HepG2 (cell line): ENCODE results near the gene ACOXL. TPM values are rescaled to one million over a fixed set of nuclear protein-coding genes. Genes with fewer than 3 reads are reported as not detected.
A peak's percentile ranks its signal among the peaks of the same experiment; 100 is the strongest.

Experiments used
- ARNT2 ChIP-seq: sonication (generic); formaldehyde crosslinking; IDR thresholded peaks from 2 replicates; pipeline ENCODE4 v1.8.0; 2022; ENCODE audit warnings: mild to moderate bottlenecking, low read depth, missing genetic modification reagents, moderate library complexity
- CC2D1A ChIP-seq: sonication (generic); formaldehyde crosslinking; IDR thresholded peaks from 2 replicates; pipeline ENCODE4 v1.8.1; 2023; ENCODE audit warnings: mild to moderate bottlenecking, missing genetic modification reagents
- IKZF5 ChIP-seq: IDR thresholded peaks from 2 replicates; pipeline ENCODE4 v1.6.1; 2018; ENCODE audit warnings: missing genetic modification reagents, mild to moderate bottlenecking, missing compliant biosample characterization
- NCOA2 ChIP-seq: sonication (generic); formaldehyde crosslinking; IDR thresholded peaks from 2 replicates; pipeline ENCODE4 v1.8.0; 2022; ENCODE audit warnings: inconsistent platforms
- NFATC3 ChIP-seq: sonication (generic); formaldehyde crosslinking; IDR thresholded peaks from 2 replicates; pipeline ENCODE4 v1.5.1; 2020; ENCODE audit warnings: mild to moderate bottlenecking, missing genetic modification reagents
- PRMT3 ChIP-seq: sonication (generic); formaldehyde crosslinking; IDR thresholded peaks from 2 replicates; pipeline ENCODE4 v1.8.1; 2022; ENCODE audit warnings: low read depth, mild to moderate bottlenecking, moderate library complexity, missing genetic modification reagents, borderline replicate concordance
- SMC3 ChIP-seq: IDR thresholded peaks from 2 replicates; pipeline ENCODE4 v1.6.1; 2011; ENCODE audit warnings: low read length, improper control_type of control experiment
- SNAPC4 ChIP-seq: sonication (generic); formaldehyde crosslinking; IDR thresholded peaks from 2 replicates; pipeline ENCODE4 v1.4.0; 2020; ENCODE audit warnings: mild to moderate bottlenecking, missing genetic modification reagents
- SOX6 ChIP-seq, 2 experiments: fragments of 450-650 bp in 1 of 2; sonication (generic) in 1 of 2; formaldehyde crosslinking in 1 of 2; IDR thresholded peaks; 2 replicates each; pipeline versions ENCODE4 v1.4.0 to v1.6.1; 2017 to 2020; ENCODE audit warnings: antibody characterized with exemption in 1 of 2, mild to moderate bottlenecking in 1 of 2, missing genetic modification reagents in 1 of 2
- ZBTB8A ChIP-seq: sonication (generic); formaldehyde crosslinking; IDR thresholded peaks from 2 replicates; pipeline ENCODE4 v1.4.0; 2020; ENCODE audit warnings: mild to moderate bottlenecking, low read depth, missing genetic modification reagents, borderline replicate concordance
- ZNF296 ChIP-seq: sonication (generic); formaldehyde crosslinking; conservative IDR thresholded peaks from 2 replicates; pipeline ENCODE4 v1.5.0; 2020; ENCODE audit warnings: mild to moderate bottlenecking, missing genetic modification reagents
- ZNF30 ChIP-seq: sonication (generic); formaldehyde crosslinking; IDR thresholded peaks from 2 replicates; pipeline ENCODE4 v1.5.0; 2020; ENCODE audit warnings: mild to moderate bottlenecking, missing genetic modification reagents
- ZNF317 ChIP-seq: sonication (generic); formaldehyde crosslinking; IDR thresholded peaks from 2 replicates; pipeline ENCODE4 v1.5.0; 2020; ENCODE audit warnings: mild to moderate bottlenecking, missing genetic modification reagents
- ZNF510 ChIP-seq: sonication (generic); formaldehyde crosslinking; IDR thresholded peaks from 2 replicates; pipeline ENCODE4 v1.4.0; 2020; ENCODE audit warnings: low read depth, mild to moderate bottlenecking, missing genetic modification reagents
- polyA plus RNA-seq, 8 experiments: library from polyadenylated mRNA; depleted of rRNA in 3 of 8; stranded (reverse) in 7 of 8; unstranded in 1 of 8; fragments of >200 nt; fragmentation: Illumina TruSeq in 4 of 8; extraction: Trizol in 4 of 8; gene quantifications; 2 replicates each; pipeline versions ENCODE4 v1.2.1 to v1.2.3, GENCODE V29; 2011 to 2016; ENCODE audit warnings: low read depth in 4 of 8, missing spikeins in 1 of 8, mixed read lengths in 1 of 8; ENCODE audit not compliant: insufficient read depth in 1 of 8
- total RNA-seq, 5 experiments: library from RNA; depleted of rRNA; stranded (reverse); fragments of >200 nt; fragmentation: Illumina TruSeq; extraction: Trizol; gene quantifications; 2 replicates each; pipeline ENCODE4 v1.2.3, GENCODE V29; 2016; ENCODE audit warnings: low read depth in 1 of 5
- TF ChIP-seq, protein P1 (sequence below): sonication (generic); formaldehyde crosslinking; IDR thresholded peaks from 2 replicates; pipeline ENCODE4 v1.4.0; 2020; ENCODE audit warnings: missing genetic modification reagents
- TF ChIP-seq, protein P2 (sequence below): sonication (generic); formaldehyde crosslinking; IDR thresholded peaks from 2 replicates; pipeline ENCODE4 v1.4.0; 2020; ENCODE audit warnings: missing genetic modification reagents

ACOXL gene
- total and polyA plus RNA-seq, 2 of the 13 experiments (the other 11 are each of a cell fraction or from before 2014, with no cell fraction given), result not detected

DNA sequence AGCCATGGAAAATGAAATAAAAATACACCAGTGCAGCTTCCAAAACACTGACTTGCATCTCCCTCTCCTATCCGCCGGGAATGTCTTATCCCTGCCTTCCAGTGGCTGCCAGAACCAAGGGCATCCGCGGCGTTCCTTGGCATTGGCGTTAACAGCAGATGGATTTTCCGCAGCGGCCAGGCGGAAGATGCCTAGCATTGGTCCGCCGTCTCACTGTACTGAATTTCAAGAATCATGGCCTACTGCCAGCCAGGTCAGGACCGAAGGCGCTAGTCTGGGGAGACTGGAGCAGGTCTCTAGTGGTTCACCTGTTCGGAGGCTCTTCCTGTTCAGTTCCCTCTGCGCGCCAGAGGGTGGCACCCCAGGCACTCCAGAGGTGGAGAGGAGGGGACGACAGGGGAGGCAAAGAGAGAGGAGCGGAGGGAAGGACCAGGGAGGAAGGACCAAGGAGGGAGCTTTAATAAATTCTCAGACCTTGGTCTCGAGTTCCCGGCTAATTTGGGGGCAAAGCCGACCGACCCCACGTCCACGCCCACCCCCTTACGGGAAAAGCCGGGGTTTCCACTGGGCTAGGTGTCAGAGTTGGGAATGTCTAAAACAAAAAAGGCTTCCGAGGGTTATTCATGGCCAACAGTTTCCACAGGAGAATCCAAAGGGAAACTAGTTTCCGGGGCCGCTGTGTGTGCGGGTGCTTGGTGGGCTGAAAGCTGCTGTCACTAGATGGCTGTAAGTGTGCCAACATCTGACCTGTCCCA, 384.6 kb downstream of the ACOXL start (continued):
- TF ChIP-seq ZNF317 (CRISPR knock-in tag) (no peak), SMC3 (peak; percentile 95), ZNF510 (CRISPR knock-in tag) (no peak), ZNF296 (no peak), SOX6 (IDR thresholded peaks at IDR 0.05) (no peak), SOX6 (CRISPR knock-in tag; IDR thresholded peaks at IDR 0.05) (0 out of 2 replicates have a peak, but pooled peaks have one; percentile 51), ZBTB8A (CRISPR knock-in tag) (no peak), ZNF30 (no peak), PRMT3 (CRISPR knock-in tag) (no peak), IKZF5 (peak; percentile 71; the same call in 1 of the 2 replicates), NCOA2 (CRISPR knock-in tag) (no peak), NFATC3 (CRISPR knock-in tag) (peak; percentile 38; the same call in 1 of the 2 replicates), CC2D1A (CRISPR knock-in tag) (no peak), ARNT2 (CRISPR knock-in tag) (peak; percentile 75; the same call in 1 of the 2 replicates), SNAPC4 (CRISPR knock-in tag) (no peak)
- TF ChIP-seq, protein P1, sequence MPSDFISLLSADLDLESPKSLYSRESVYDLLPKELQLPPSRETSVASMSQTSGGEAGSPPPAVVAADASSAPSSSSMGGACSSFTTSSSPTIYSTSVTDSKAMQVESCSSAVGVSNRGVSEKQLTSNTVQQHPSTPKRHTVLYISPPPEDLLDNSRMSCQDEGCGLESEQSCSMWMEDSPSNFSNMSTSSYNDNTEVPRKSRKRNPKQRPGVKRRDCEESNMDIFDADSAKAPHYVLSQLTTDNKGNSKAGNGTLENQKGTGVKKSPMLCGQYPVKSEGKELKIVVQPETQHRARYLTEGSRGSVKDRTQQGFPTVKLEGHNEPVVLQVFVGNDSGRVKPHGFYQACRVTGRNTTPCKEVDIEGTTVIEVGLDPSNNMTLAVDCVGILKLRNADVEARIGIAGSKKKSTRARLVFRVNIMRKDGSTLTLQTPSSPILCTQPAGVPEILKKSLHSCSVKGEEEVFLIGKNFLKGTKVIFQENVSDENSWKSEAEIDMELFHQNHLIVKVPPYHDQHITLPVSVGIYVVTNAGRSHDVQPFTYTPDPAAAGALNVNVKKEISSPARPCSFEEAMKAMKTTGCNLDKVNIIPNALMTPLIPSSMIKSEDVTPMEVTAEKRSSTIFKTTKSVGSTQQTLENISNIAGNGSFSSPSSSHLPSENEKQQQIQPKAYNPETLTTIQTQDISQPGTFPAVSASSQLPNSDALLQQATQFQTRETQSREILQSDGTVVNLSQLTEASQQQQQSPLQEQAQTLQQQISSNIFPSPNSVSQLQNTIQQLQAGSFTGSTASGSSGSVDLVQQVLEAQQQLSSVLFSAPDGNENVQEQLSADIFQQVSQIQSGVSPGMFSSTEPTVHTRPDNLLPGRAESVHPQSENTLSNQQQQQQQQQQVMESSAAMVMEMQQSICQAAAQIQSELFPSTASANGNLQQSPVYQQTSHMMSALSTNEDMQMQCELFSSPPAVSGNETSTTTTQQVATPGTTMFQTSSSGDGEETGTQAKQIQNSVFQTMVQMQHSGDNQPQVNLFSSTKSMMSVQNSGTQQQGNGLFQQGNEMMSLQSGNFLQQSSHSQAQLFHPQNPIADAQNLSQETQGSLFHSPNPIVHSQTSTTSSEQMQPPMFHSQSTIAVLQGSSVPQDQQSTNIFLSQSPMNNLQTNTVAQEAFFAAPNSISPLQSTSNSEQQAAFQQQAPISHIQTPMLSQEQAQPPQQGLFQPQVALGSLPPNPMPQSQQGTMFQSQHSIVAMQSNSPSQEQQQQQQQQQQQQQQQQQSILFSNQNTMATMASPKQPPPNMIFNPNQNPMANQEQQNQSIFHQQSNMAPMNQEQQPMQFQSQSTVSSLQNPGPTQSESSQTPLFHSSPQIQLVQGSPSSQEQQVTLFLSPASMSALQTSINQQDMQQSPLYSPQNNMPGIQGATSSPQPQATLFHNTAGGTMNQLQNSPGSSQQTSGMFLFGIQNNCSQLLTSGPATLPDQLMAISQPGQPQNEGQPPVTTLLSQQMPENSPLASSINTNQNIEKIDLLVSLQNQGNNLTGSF, result no peak
- TF ChIP-seq, protein P2, sequence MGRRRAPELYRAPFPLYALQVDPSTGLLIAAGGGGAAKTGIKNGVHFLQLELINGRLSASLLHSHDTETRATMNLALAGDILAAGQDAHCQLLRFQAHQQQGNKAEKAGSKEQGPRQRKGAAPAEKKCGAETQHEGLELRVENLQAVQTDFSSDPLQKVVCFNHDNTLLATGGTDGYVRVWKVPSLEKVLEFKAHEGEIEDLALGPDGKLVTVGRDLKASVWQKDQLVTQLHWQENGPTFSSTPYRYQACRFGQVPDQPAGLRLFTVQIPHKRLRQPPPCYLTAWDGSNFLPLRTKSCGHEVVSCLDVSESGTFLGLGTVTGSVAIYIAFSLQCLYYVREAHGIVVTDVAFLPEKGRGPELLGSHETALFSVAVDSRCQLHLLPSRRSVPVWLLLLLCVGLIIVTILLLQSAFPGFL (CRISPR knock-in tag), result no peak
